ENCODE measurements around the gene CALHM5. TPM values are rescaled to one million over a fixed set of nuclear protein-coding genes. Genes with fewer than 3 reads are reported as not detected.

The CALHM5 gene
- total and polyA plus RNA-seq, 9 of the 15 experiments (the other 6 are each of a cell fraction or from before 2014, with no cell fraction given), result under 0.01 to 0.05 (median 0.02) TPM; not detected in 2

GRCh38 chr6:116511424-116512110, at the start of gene CALHM5 (continued):
- no peak for TF ChIP-seq UBTF (IDR thresholded peaks at IDR 0.05; ENCODE audit: borderline replicate concordance in 1 of 2, low read depth in 2 of 2, low read length in 2 of 2)
- TF ChIP-seq FOSL1 (tag; conservative IDR thresholded peaks at IDR 0.05), result peak; percentile 65
- TF ChIP-seq DACH1 (IDR thresholded peaks at IDR 0.05; ENCODE audit: partially characterized antibody), result peak; percentile 8
- no peak for TF ChIP-seq ESRRB (CRISPR knock-in tag; IDR thresholded peaks at IDR 0.05; ENCODE audit: borderline replicate concordance)
- TF ChIP-seq PCBP2 (IDR thresholded peaks at IDR 0.05; ENCODE audit: low read depth, low read length, poor library complexity, severe bottlenecking), result no peak
- TF ChIP-seq KDM4B (IDR thresholded peaks at IDR 0.05; ENCODE audit: borderline replicate concordance in 2 of 2, low read depth in 1 of 2), result no peak
- TF ChIP-seq GATAD2A (IDR thresholded peaks at IDR 0.05), result no peak
- TF ChIP-seq ZBTB7A (IDR thresholded peaks at IDR 0.05; ENCODE audit: borderline replicate concordance, control insufficient read depth, low read depth, low read length), result no peak
- TF ChIP-seq MXD1 (CRISPR knock-in tag; IDR thresholded peaks at IDR 0.05; ENCODE audit: borderline replicate concordance, poor library complexity, severe bottlenecking), result no peak
- TF ChIP-seq ELF2 (CRISPR knock-in tag; IDR thresholded peaks at IDR 0.05), result no peak
- no peak for TF ChIP-seq ZNF518B (CRISPR knock-in tag; IDR thresholded peaks at IDR 0.05)
- no peak for TF ChIP-seq CHD2 (IDR thresholded peaks at IDR 0.05; ENCODE audit: low read depth, low read length)
- TF ChIP-seq RFX7 (CRISPR knock-in tag; IDR thresholded peaks at IDR 0.05), result no peak
- TF ChIP-seq MBD2 (IDR thresholded peaks at IDR 0.05; ENCODE audit: borderline replicate concordance, low read depth), result no peak
- TF ChIP-seq PHF21A (IDR thresholded peaks at IDR 0.05; ENCODE audit: borderline replicate concordance, low read depth), result no peak
